Transverse colon (tissue), 4 donors: ENCODE results near the gene NDST3. TPM values are rescaled to one million over a fixed set of nuclear protein-coding genes. Genes with fewer than 3 reads are reported as not detected.

Experiments
- DNase-seq: peaks from one replicate; pipeline ENCODE4 v3.0.0-alpha.2; 2019
- H3K27ac ChIP-seq, 4 donors: fragments of 200-600 bp; sonication (generic); 2 replicates each; pipeline ENCODE4 v1.5.1; 2016 to 2018; ENCODE audit warnings: inconsistent platforms in 4 of 4
- H3K27me3 ChIP-seq: fragments of 200-600 bp; sonication (generic); 2 replicates; pipeline ENCODE4 v1.5.1; 2017; ENCODE audit warnings: inconsistent platforms
- H3K36me3 ChIP-seq, 4 donors: fragments of 200-600 bp; sonication (generic); 2 replicates each; pipeline ENCODE4 v1.5.1; 2017 to 2019; ENCODE audit warnings: inconsistent platforms in 4 of 4
- H3K4me1 ChIP-seq, 4 donors: fragments of 200-600 bp; sonication (generic); 2 replicates each; pipeline ENCODE4 v1.5.1; 2017 to 2020; ENCODE audit warnings: inconsistent platforms in 4 of 4
- H3K4me3 ChIP-seq, 4 donors: fragments of 200-600 bp; sonication (generic); 1 replicate in 1 of 4; 2 replicates in 3 of 4; pipeline versions ENCODE4 v1.5.1 to v1.6.1; 2017 to 2019; ENCODE audit warnings: inconsistent platforms in 4 of 4
- H3K9me3 ChIP-seq, 2 donors: fragments of 200-600 bp; sonication (generic); 2 replicates each; pipeline ENCODE4 v1.5.1; 2017 to 2019; ENCODE audit warnings: inconsistent platforms in 2 of 2
- CTCF ChIP-seq, 5 experiments: fragments of 200-600 bp in 3 of 5; fragments of 450-650 bp in 2 of 5; sonication (generic) in 3 of 5; IDR thresholded peaks; 1 replicate in 2 of 5; 2 replicates in 3 of 5; pipeline ENCODE4 v1.5.1; 2016 to 2017; ENCODE audit warnings: antibody characterized with exemption in 5 of 5, inconsistent platforms in 3 of 5, mild to moderate bottlenecking in 2 of 5, moderate library complexity in 1 of 5
- EP300 ChIP-seq: sonication (generic); formaldehyde crosslinking; IDR thresholded peaks from one replicate; pipeline ENCODE4 v1.6.1; 2017; ENCODE audit warnings: antibody characterized with exemption, low read depth
- POLR2A ChIP-seq: fragments of 450-650 bp; IDR thresholded peaks from one replicate; pipeline ENCODE4 v1.6.1; 2016; ENCODE audit warnings: antibody characterized with exemption, mild to moderate bottlenecking, moderate library complexity
- POLR2AphosphoS5 ChIP-seq, 3 donors: sonication (generic); formaldehyde crosslinking; IDR thresholded peaks; one replicate each; pipeline ENCODE4 v1.6.1; 2016; ENCODE audit warnings: antibody characterized with exemption in 3 of 3
- WGBS, 2 donors: methylation state at CpG; one replicate each; pipeline ENCODE4 v1.1.5; 2018; ENCODE audit warnings: low coverage in 1 of 2; 5-methylcytosine and 5-hydroxymethylcytosine counted together
- in situ Hi-C, 4 donors: fragments of 200-750 bp; cut with MboI; loops; one replicate each; pipeline versions ENCODE4 v1.15.0 to v1.15.1; 2017; ENCODE audit warnings: low sequenced_read_pairs in 3 of 4, low pct_ligation_motif_present in 1 of 4, low pct_unique_long_range_greater_than_20kb in 1 of 4
- intact Hi-C: fragments of 100-400 bp; cut with DNase I; formaldehyde crosslinking; loops from one replicate; pipeline ENCODE4 v1.15.1; 2023; ENCODE audit warnings: low total_unique reads
- total RNA-seq, 4 donors: library from RNA; depleted of rRNA; stranded (reverse); fragments of >200 nt; gene quantifications; one replicate each; pipeline ENCODE4 v1.1.0, GENCODE V29; 2016

Gene NDST3
- total RNA-seq, 4 donors from 2014 or later = 0.14 to 1.5 TPM; not detected in 2

- DNase-seq = no peak
- intact Hi-C loops (no loop called here), in situ Hi-C loops (no loop called here)
- H3K9me3 ChIP-seq = no peaks in the 10 kb centered on the region
- H3K27me3 ChIP-seq = no peaks in the 10 kb centered on the region
- H3K36me3 ChIP-seq = no peaks in the 10 kb centered on the region
- H3K4me1 ChIP-seq = no peaks in the 10 kb centered on the region
- TF ChIP-seq EP300 (no peak), CTCF (IDR thresholded peaks at IDR 0.05) (no peak), POLR2AphosphoS5 (IDR thresholded peaks at IDR 0.05) (no peak), POLR2A (no peak)
- no peak overlapping the region for H3K4me3 ChIP-seq
- H3K27ac ChIP-seq = no peak overlapping the region
Measured at GRCh38 chr4:118018381-118019145, 15.7 kb upstream of the NDST3 start.

GRCh38 chr4:118026806-118027205, 7.5 kb upstream of the NDST3 start:
- intact Hi-C loops (no loop called here), in situ Hi-C loops (no loop called here)
- peaks cover 2% of the 10 kb centered on the region for H3K27me3 ChIP-seq
- 76 to 78% methylated on average over 1 of the region's 1 CpG for WGBS, 2 donors
- no peaks in the 10 kb centered on the region for H3K9me3 ChIP-seq
- H3K27ac ChIP-seq = no peak overlapping the region
- no peak overlapping the region for H3K4me3 ChIP-seq
- H3K4me1 ChIP-seq = no peaks in the 10 kb centered on the region
- TF ChIP-seq CTCF (IDR thresholded peaks at IDR 0.05) = no peak
- no peak for TF ChIP-seq EP300
- TF ChIP-seq POLR2AphosphoS5 (IDR thresholded peaks at IDR 0.05) = no peak
- TF ChIP-seq POLR2A = no peak
- DNase-seq = no peak
- no peaks in the 10 kb centered on the region for H3K36me3 ChIP-seq

GRCh38 chr4:118029224-118029623, 5.1 kb upstream of the NDST3 start:
- TF ChIP-seq EP300 = no peak
- no peak for TF ChIP-seq POLR2AphosphoS5 (IDR thresholded peaks at IDR 0.05)
- TF ChIP-seq POLR2A = no peak
- no peak for TF ChIP-seq CTCF (IDR thresholded peaks at IDR 0.05)
- no peak overlapping the region for H3K4me3 ChIP-seq
- peaks cover 23% of the 10 kb centered on the region for H3K27me3 ChIP-seq
- in situ Hi-C loops = no loop called here
- H3K36me3 ChIP-seq = no peaks in the 10 kb centered on the region
- 80 to 88% methylated on average over 1 of the region's 1 CpG for WGBS, 2 donors
- H3K9me3 ChIP-seq = no peaks in the 10 kb centered on the region
- intact Hi-C loops = no loop called here
- no peak overlapping the region for H3K27ac ChIP-seq
- DNase-seq = no peak
- peaks cover 0 to 10% (median 3%) of the 10 kb centered on the region in 4 donors for H3K4me1 ChIP-seq

GRCh38 chr4:118032691-118033090, 1.6 kb upstream of the NDST3 start:
- TF ChIP-seq EP300 = no peak
- TF ChIP-seq CTCF (IDR thresholded peaks at IDR 0.05) = no peak
- TF ChIP-seq POLR2A = no peak
- TF ChIP-seq POLR2AphosphoS5 (IDR thresholded peaks at IDR 0.05) = no peak
- WGBS, 2 donors = 60 to 86% methylated on average over 1 to 2 of the region's 2 CpGs
- peak overlapping the region in 1 of 4 donors; percentile 72 for H3K27ac ChIP-seq
- peak overlapping the region in 1 of 4 donors; percentile 54 for H3K4me3 ChIP-seq
- no peak for DNase-seq
- intact Hi-C loops = no loop called here
- peaks cover 45% of the 10 kb centered on the region for H3K27me3 ChIP-seq
- no peaks in the 10 kb centered on the region for H3K36me3 ChIP-seq
- in situ Hi-C loops = no loop called here
- peaks cover 0 to 13% (median 3%) of the 10 kb centered on the region in 4 donors for H3K4me1 ChIP-seq
- H3K9me3 ChIP-seq = no peaks in the 10 kb centered on the region
